ENCODE results near the gene ZNF57.
"Not testable (repeated sequence)": the region's sequence is repeated elsewhere in the genome, so short reads cannot be mapped to it uniquely, and the experiment has no call there.

Gene ZNF57

DNA sequence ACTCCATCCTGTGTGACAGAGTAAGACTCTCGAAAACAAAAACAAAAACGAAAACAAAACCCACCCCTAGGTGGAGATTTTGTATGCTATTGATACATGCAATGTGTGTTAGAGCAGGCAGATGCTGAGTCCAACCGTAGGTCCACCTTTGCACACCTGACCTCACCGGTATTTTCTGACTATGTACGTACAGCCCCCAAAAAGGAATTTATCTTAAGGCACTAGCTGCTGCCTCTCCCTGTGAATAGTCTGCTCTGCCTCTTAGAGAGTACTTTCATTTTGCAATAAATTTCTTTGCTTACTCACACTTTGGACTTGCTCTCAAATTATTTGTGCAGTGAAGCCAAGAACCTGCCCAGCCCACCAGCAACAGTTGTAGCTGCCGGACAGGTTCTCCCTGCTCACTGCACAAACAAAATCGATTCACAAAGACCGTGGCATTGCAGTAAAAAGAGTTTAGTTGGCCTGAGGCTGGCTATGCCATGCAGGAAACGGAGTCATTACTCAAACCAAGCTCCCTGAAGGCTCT is 52.3 kb downstream of the ZNF57 start:
- no peak for DNase-seq (ENCODE audit: low read depth in 2 of 2)

GRCh38 chr19:2957160-2957559 is 56.4 kb downstream of the ZNF57 start:
- DNase-seq (ENCODE audit: low read depth in 2 of 2): no peak

- DNase-seq (ENCODE audit: low read depth in 2 of 2): no peak
These were observed 59.4 kb downstream of the ZNF57 start for GRCh38 chr19:2960120-2960519.

DNA sequence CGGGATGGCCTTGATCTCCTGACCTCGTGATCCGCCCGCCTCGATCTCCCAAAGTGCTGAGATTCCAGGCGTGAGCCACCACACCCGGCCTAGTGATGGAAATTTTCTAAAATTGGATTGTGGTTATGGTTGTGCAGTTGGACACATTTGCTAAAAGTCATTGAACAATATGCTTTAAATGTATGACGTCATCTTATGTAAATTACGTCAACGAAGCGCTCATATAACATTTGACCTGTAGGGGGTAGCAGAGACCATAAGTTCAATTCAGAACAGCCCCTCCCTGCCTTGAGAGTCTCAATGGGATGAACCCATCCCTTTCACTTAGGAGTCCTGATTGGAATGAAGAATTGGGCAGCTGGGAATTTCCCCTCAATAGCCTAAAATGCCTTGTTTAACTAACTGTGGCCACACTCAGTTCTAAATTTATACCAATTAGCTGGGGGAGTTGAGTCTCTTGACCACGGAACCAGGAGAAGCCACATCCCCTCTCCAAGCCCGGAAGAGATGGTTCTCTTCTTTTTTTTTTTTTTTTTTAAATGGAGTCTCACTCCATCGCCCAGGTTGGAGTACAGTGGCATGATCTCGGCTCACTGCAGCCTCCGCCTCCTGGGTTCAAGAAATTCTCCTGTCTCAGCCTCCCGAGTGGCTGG is 61.4 kb downstream of the ZNF57 start:
- peak in 1 of 2 donors; percentile 6 for DNase-seq (ENCODE audit: low read depth in 2 of 2)

GRCh38 chr19:2963122-2963521 is 62.4 kb downstream of the ZNF57 start:
- no peak for DNase-seq (ENCODE audit: low read depth in 2 of 2)

DNA sequence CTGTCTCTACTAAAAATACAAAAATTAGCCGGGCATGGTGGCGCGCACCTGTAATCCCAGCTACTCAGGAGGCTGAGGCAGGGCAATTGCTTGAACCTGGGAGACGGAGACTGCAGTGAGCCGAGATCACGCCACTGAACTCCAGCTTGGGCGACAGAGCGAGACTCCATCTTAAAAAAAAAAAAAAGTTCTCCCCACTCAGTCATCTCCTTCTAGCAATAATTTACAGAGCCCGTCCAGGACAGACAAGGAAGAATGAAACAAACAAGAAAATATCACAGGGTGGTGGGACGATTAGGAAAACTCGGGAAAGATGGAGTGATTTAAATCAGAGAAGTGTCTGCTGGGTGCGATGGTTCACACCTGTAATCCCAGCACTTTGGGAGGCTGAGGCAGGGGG is 62.9 kb downstream of the ZNF57 start:
- DNase-seq (ENCODE audit: low read depth in 2 of 2): not testable (repeated sequence)

DNA sequence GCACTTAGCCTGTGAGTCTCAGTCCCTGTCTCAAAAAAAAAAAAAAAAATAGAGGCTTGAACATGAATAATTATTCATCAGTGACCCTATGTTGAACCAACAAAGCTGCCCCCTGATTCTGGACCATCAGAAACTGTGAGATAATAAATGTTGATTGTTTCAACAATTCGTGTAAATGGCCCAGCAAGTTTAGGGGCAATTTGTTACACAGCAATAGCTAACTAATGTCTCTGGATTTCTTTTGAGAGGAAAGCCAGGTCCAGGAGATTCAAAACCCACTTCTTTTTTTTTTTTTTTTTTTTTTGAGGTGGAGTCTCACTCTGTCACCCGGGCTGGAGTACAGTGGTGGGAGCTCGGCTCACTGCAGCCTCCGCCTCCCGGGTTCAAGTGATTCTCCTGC is 64.1 kb downstream of the ZNF57 start:
- DNase-seq (ENCODE audit: low read depth in 2 of 2): no peak

- DNase-seq (ENCODE audit: low read depth in 2 of 2): no peak
These were observed 67.2 kb downstream of the ZNF57 start for GRCh38 chr19:2967972-2968371.

Measured in stimulated activated CD8-positive, alpha-beta memory T cell treated with anti-CD3 and anti-CD28 coated beads, Interleukin-2, amount 100 ng/mL, for 1 hour (primary cell).